IMR-90 (cell line): Measurements from ENCODE around the gene TRIM2. TPM values are rescaled to one million over a fixed set of nuclear protein-coding genes. Genes with fewer than 3 reads are reported as not detected.
A peak's percentile ranks its signal among the peaks of the same experiment; 100 is the strongest.

ENCODE experiments used
- ATAC-seq: fragments of 200-7000 bp; cut with Tn5 transposase; 2 replicates; pipeline ENCODE4 v1.9.1; 2020; ENCODE audit warnings: low read depth, mild to moderate bottlenecking, moderate library complexity
- BruUV-seq: library from RNA; stranded (reverse); fragments of 400-500 nt; replicated peaks from 2 replicates; lab custom pipeline; 2021; lab: Mats Ljungman, UMichigan
- CTCF ChIA-PET: fragments of 300-600 bp; formaldehyde crosslinking; extraction: SDS; loops from one replicate; lab custom pipeline; 2021; ENCODE audit warnings: antibody characterized with exemption; lab: Yijun Ruan, JAX
- POLR2A ChIA-PET: fragments of 300-600 bp; sonication (Branson Sonifier 250); formaldehyde crosslinking; loops from one replicate; lab custom pipeline; 2022; ENCODE audit warnings: antibody characterized with exemption; ENCODE audit not compliant: unreplicated experiment; lab: Charles Lee
- DNase-seq: peaks from one replicate; pipeline ENCODE4 v3.0.0; 2013
- H2AFZ ChIP-seq: replicated peaks from 2 replicates; pipeline ENCODE3; 2013; ENCODE audit warnings: low read length, mild to moderate bottlenecking; ENCODE audit not compliant: poor library complexity
- H2AK5ac ChIP-seq: 2 replicates; pipeline ENCODE4 v1.6.1; 2013; ENCODE audit warnings: low read depth, low read length, inconsistent platforms
- H2AK9ac ChIP-seq: replicated peaks from 2 replicates; pipeline ENCODE3; 2013; ENCODE audit warnings: mild to moderate bottlenecking, low read depth, low read length, moderate library complexity; ENCODE audit not compliant: poor library complexity
- H2BK120ac ChIP-seq: 2 replicates; pipeline ENCODE4 v1.6.1; 2013; ENCODE audit warnings: low read depth, low read length, inconsistent platforms
- H2BK15ac ChIP-seq: 3 replicates; pipeline ENCODE4 v1.6.1; 2013; ENCODE audit warnings: low read depth, low read length, inconsistent platforms
- H2BK20ac ChIP-seq: 2 replicates; pipeline ENCODE4 v1.6.1; 2013; ENCODE audit warnings: low read depth, mild to moderate bottlenecking, inconsistent platforms, low read length, moderate library complexity
- H2BK5ac ChIP-seq: 2 replicates; pipeline ENCODE4 v1.6.1; 2013; ENCODE audit warnings: mild to moderate bottlenecking, low read depth, low read length, inconsistent platforms; ENCODE audit not compliant: poor library complexity, severe bottlenecking
- H3K14ac ChIP-seq: replicated peaks from 2 replicates; pipeline ENCODE4 v1.6.1; 2013; ENCODE audit warnings: low read depth, low read length, inconsistent platforms
- H3K18ac ChIP-seq: 2 replicates; pipeline ENCODE4 v1.6.1; 2013; ENCODE audit warnings: low read depth, low read length, control low read depth
- H3K23ac ChIP-seq: 2 replicates; pipeline ENCODE4 v1.6.1; 2013; ENCODE audit warnings: low read depth, low read length, inconsistent platforms
- H3K27ac ChIP-seq: 2 replicates; pipeline ENCODE4 v1.5.1; 2013; ENCODE audit warnings: mild to moderate bottlenecking, control low read depth, low read length; ENCODE audit not compliant: insufficient read depth
- H3K27me3 ChIP-seq: 2 replicates; pipeline ENCODE4 v1.6.1; 2013; ENCODE audit warnings: low read length; ENCODE audit not compliant: control insufficient read depth, insufficient read depth
- H3K36me3 ChIP-seq: 2 replicates; pipeline ENCODE4 v1.6.1; 2013; ENCODE audit warnings: low read length, mixed read lengths; ENCODE audit not compliant: control insufficient read depth, insufficient read depth
- H3K4ac ChIP-seq: 2 replicates; pipeline ENCODE4 v1.6.1; 2013; ENCODE audit warnings: low read depth, low read length, inconsistent platforms
- H3K4me1 ChIP-seq: 2 replicates; pipeline ENCODE4 v1.6.1; 2013; ENCODE audit warnings: low read length, mixed read lengths; ENCODE audit not compliant: control insufficient read depth, insufficient read depth
- H3K4me2 ChIP-seq: 2 replicates; pipeline ENCODE4 v1.6.1; 2013; ENCODE audit warnings: low read depth, mild to moderate bottlenecking, control low read depth, low read length, moderate library complexity
- H3K4me3 ChIP-seq: 2 replicates; pipeline ENCODE4 v1.5.1; 2013; ENCODE audit warnings: low read depth, mild to moderate bottlenecking, control low read depth, low read length, moderate library complexity; ENCODE audit not compliant: insufficient read depth
- H3K56ac ChIP-seq: 2 replicates; pipeline ENCODE4 v1.6.1; 2013; ENCODE audit warnings: low read length, inconsistent platforms; ENCODE audit not compliant: insufficient read depth; ENCODE audit errors: extremely low read depth
- H3K79me1 ChIP-seq, 2 experiments: 2 replicates each; pipeline ENCODE4 v1.6.1; 2013; ENCODE audit warnings: low read length in 2 of 2, inconsistent platforms in 1 of 2, low read depth in 1 of 2
- H3K9ac ChIP-seq: 2 replicates; pipeline ENCODE4 v1.6.1; 2013; ENCODE audit warnings: low read depth, low read length, control low read depth
- H3K9me1 ChIP-seq: 2 replicates; pipeline ENCODE4 v1.6.1; 2013; ENCODE audit warnings: low read length, inconsistent platforms; ENCODE audit not compliant: insufficient read depth
- H3K9me3 ChIP-seq: 2 replicates; pipeline ENCODE4 v1.6.1; 2013; ENCODE audit warnings: low read length; ENCODE audit not compliant: control insufficient read depth, insufficient read depth
- H4K20me1 ChIP-seq: 2 replicates; pipeline ENCODE4 v1.6.1; 2013; ENCODE audit warnings: low read length, inconsistent platforms; ENCODE audit not compliant: insufficient read depth
- H4K5ac ChIP-seq: 2 replicates; pipeline ENCODE4 v1.6.1; 2013; ENCODE audit warnings: mild to moderate bottlenecking, low read depth, low read length, control low read depth
- H4K8ac ChIP-seq, 2 experiments: 2 replicates each; pipeline ENCODE4 v1.6.1; 2013; ENCODE audit warnings: low read depth in 2 of 2, low read length in 2 of 2, control low read depth in 1 of 2, inconsistent platforms in 1 of 2
- H4K91ac ChIP-seq: 2 replicates; pipeline ENCODE4 v1.6.1; 2013; ENCODE audit warnings: low read depth, low read length, inconsistent platforms; ENCODE audit not compliant: insufficient read depth
- BHLHE40 ChIP-seq: fragments of 150-350 bp; IDR thresholded peaks from 2 replicates; pipeline ENCODE4 v1.6.1; 2016; ENCODE audit warnings: mild to moderate bottlenecking, low read depth, low read length
- CHD1 ChIP-seq: IDR thresholded peaks from 2 replicates; pipeline ENCODE4 v1.6.1; 2012; ENCODE audit warnings: low read depth, low read length, improper control_type of control experiment
- FOS ChIP-seq: fragments of 150-350 bp; IDR thresholded peaks from 2 replicates; pipeline ENCODE4 v1.6.1; 2016; ENCODE audit warnings: low read depth, low read length
- MAFK ChIP-seq: IDR thresholded peaks from 2 replicates; pipeline ENCODE4 v1.6.1; 2012; ENCODE audit warnings: low read depth, low read length, improper control_type of control experiment
- MAZ ChIP-seq: IDR thresholded peaks from 2 replicates; pipeline ENCODE4 v1.6.1; 2012; ENCODE audit warnings: low read depth, mild to moderate bottlenecking, low read length, improper control_type of control experiment, moderate library complexity, borderline replicate concordance
- MXI1 ChIP-seq: IDR thresholded peaks from 2 replicates; pipeline ENCODE4 v1.6.1; 2012; ENCODE audit warnings: low read depth, mild to moderate bottlenecking, low read length, moderate library complexity, borderline replicate concordance
- NFE2L2 ChIP-seq: fragments of 150-350 bp; IDR thresholded peaks from 2 replicates; pipeline ENCODE4 v1.6.1; 2016; ENCODE audit warnings: low read depth, mild to moderate bottlenecking, low read length
- POLR2A ChIP-seq: IDR thresholded peaks from 2 replicates; pipeline ENCODE4 v1.6.1; 2012; ENCODE audit warnings: mild to moderate bottlenecking, low read depth, low read length
- RAD21 ChIP-seq: IDR thresholded peaks from 2 replicates; pipeline ENCODE4 v1.6.1; 2012; ENCODE audit warnings: low read length, improper control_type of control experiment
- RCOR1 ChIP-seq: IDR thresholded peaks from 2 replicates; pipeline ENCODE4 v1.6.1; 2012; ENCODE audit warnings: mild to moderate bottlenecking, low read length, improper control_type of control experiment; ENCODE audit not compliant: insufficient replicate concordance
- RFX5 ChIP-seq: IDR thresholded peaks from 2 replicates; pipeline ENCODE4 v1.8.0; 2012; ENCODE audit warnings: low read depth, mild to moderate bottlenecking, low read length, moderate library complexity
- SMC3 ChIP-seq: fragments of 150-350 bp; IDR thresholded peaks from 2 replicates; pipeline ENCODE4 v1.6.1; 2016; ENCODE audit warnings: low read depth, mild to moderate bottlenecking, antibody characterized with exemption, low read length, moderate library complexity
- WGBS, 2 experiments: methylation state at CpG; one replicate each; pipeline versions ENCODE4 v1.1.5 to v1.1.7; 2013; ENCODE audit warnings: missing lambda C conversion rate in 2 of 2; ENCODE audit not compliant: insufficient read length in 1 of 2; ENCODE audit errors: extremely low coverage in 2 of 2; 5-methylcytosine and 5-hydroxymethylcytosine counted together
- dilution Hi-C: fragments of 300-500 bp; cut with HindIII; formaldehyde crosslinking; loops from one replicate; pipeline ENCODE4 v1.14.3; 2018; ENCODE audit warnings: low sequenced_read_pairs; ENCODE audit not compliant: unreplicated experiment
- in situ Hi-C: fragments of 300-500 bp; cut with MboI; formaldehyde crosslinking; loops from 3 replicates; pipeline ENCODE4 v1.14.3; 2019; ENCODE audit warnings: low sequenced_read_pairs, inconsistent platforms, mixed read lengths
- intact Hi-C: fragments of 100-400 bp; cut with micrococcal nuclease; formaldehyde crosslinking; loops from 2 replicates; pipeline ENCODE4 v1.10.0; 2022
- polyA plus RNA-seq, 3 experiments: library from polyadenylated mRNA; depleted of rRNA; stranded (reverse); fragments of >200 nt; gene quantifications; 2 replicates each; pipeline ENCODE4 v1.2.3, GENCODE V29; 2012; ENCODE audit warnings: low replicate concordance in 1 of 3
- total RNA-seq: library from RNA; depleted of rRNA; stranded (reverse); fragments of >200 nt; gene quantifications from 2 replicates; pipeline ENCODE4 v1.2.3, GENCODE V29; 2012
- TF ChIP-seq, protein P1 (sequence below): conservative IDR thresholded peaks from 2 replicates; pipeline ENCODE4 v1.5.1; 2012; ENCODE audit warnings: mild to moderate bottlenecking, low read depth, low read length, improper control_type of control experiment
- TF ChIP-seq, protein P2 (sequence below): fragments of 150-350 bp; IDR thresholded peaks from 2 replicates; pipeline ENCODE4 v1.6.1; 2017; ENCODE audit warnings: mild to moderate bottlenecking, antibody characterized with exemption, low read length, low read depth
- TF ChIP-seq, protein P3 (sequence below): fragments of 150-350 bp; IDR thresholded peaks from 2 replicates; pipeline ENCODE4 v1.6.1; 2016; ENCODE audit warnings: low read depth, mild to moderate bottlenecking, low read length, moderate library complexity, borderline replicate concordance

The TRIM2 gene
- total and polyA plus RNA-seq, 2 of the 4 experiments (the other 2 are of a cell fraction), result 16.0 to 64.2 TPM

DNA sequence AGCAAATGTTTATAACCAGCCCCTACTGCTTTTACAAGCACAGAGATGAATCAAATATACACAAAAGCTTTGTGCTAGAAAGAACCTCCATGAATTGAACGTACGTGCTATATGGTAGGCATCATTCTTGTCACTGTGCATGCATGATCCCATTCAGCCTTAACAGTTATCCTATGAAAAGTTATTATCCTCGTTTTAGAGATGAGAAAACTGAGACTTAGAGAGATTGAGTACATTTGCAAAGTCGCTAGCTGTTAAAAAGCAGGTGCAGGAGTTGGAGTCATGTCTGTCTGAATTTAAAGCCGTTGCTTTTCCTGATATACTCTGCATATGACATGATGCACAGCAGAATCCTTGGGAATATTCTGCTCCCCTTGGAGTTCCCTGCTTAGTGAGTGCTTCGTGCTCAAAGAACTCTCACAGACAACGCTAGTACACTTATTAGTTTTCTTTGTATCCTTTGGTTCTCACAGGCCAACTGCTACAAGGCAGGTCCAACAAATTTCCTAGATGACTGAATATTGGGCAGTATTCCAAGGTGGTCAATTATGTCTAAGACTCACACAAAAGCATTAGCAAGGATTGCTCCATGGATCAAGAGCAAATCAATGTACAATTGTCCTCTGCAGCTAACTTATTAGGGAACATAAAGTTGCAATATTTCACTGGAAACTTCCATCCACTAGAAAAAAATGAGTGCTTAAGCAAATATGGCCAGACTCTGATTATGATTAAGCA lies 42.8 kb upstream of the TRIM2 start:
- TF ChIP-seq, protein P1, sequence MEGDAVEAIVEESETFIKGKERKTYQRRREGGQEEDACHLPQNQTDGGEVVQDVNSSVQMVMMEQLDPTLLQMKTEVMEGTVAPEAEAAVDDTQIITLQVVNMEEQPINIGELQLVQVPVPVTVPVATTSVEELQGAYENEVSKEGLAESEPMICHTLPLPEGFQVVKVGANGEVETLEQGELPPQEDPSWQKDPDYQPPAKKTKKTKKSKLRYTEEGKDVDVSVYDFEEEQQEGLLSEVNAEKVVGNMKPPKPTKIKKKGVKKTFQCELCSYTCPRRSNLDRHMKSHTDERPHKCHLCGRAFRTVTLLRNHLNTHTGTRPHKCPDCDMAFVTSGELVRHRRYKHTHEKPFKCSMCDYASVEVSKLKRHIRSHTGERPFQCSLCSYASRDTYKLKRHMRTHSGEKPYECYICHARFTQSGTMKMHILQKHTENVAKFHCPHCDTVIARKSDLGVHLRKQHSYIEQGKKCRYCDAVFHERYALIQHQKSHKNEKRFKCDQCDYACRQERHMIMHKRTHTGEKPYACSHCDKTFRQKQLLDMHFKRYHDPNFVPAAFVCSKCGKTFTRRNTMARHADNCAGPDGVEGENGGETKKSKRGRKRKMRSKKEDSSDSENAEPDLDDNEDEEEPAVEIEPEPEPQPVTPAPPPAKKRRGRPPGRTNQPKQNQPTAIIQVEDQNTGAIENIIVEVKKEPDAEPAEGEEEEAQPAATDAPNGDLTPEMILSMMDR, result no peak
- TF ChIP-seq, protein P2, sequence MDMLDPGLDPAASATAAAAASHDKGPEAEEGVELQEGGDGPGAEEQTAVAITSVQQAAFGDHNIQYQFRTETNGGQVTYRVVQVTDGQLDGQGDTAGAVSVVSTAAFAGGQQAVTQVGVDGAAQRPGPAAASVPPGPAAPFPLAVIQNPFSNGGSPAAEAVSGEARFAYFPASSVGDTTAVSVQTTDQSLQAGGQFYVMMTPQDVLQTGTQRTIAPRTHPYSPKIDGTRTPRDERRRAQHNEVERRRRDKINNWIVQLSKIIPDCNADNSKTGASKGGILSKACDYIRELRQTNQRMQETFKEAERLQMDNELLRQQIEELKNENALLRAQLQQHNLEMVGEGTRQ, result no peak
- TF ChIP-seq MAFK (no peak), RFX5 (no peak), NFE2L2 (no peak), RCOR1 (no peak), FOS (no peak), SMC3 (no peak), RAD21 (no peak), MXI1 (no peak), MAZ (no peak), POLR2A (no peak), BHLHE40 (no peak), CHD1 (no peak)
- TF ChIP-seq, protein P3, sequence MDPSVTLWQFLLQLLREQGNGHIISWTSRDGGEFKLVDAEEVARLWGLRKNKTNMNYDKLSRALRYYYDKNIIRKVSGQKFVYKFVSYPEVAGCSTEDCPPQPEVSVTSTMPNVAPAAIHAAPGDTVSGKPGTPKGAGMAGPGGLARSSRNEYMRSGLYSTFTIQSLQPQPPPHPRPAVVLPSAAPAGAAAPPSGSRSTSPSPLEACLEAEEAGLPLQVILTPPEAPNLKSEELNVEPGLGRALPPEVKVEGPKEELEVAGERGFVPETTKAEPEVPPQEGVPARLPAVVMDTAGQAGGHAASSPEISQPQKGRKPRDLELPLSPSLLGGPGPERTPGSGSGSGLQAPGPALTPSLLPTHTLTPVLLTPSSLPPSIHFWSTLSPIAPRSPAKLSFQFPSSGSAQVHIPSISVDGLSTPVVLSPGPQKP, result no peak
- Histone ChIP-seq H3K18ac (no peak overlapping the region), H3K27ac (no peak overlapping the region)

More for the DNA sequence above, 42.8 kb upstream of the TRIM2 start:
- Histone ChIP-seq H4K8ac (no peak overlapping the region), H4K20me1 (no peaks in the 10 kb centered on the region), H2BK5ac (no peak overlapping the region), H3K79me1 (no peaks in the 10 kb centered on the region), H3K9me1 (peaks cover 6% of the 10 kb centered on the region; the same call in 1 of the 2 replicates), H2BK15ac (no peak overlapping the region), H2AK9ac (no peak overlapping the region), H3K23ac (no peak overlapping the region), H4K5ac (no peak overlapping the region), H2AK5ac (no peak overlapping the region), H4K91ac (no peak overlapping the region), H3K4me1 (0 out of 2 replicates have a peak, but pooled peaks cover 2% of the 10 kb centered on the region), H3K4me3 (no peak overlapping the region), H3K36me3 (no peaks in the 10 kb centered on the region), H3K9ac (no peak overlapping the region), H3K27me3 (peaks cover 3% of the 10 kb centered on the region), H3K14ac (no peak overlapping the region), H3K56ac (no peak overlapping the region), H2AFZ (no peak overlapping the region), H2BK120ac (no peak overlapping the region), H2BK20ac (no peak overlapping the region), H3K4me2 (no peak overlapping the region), H3K4ac (no peak overlapping the region), H3K9me3 (no peaks in the 10 kb centered on the region)
- BruUV-seq, result no TSS peak
- intact Hi-C loops (no loop called here), in situ Hi-C loops (no loop called here), dilution Hi-C loops (no loop called here)
- ATAC-seq, result no peak
- CTCF ChIA-PET, result interaction anchor here (3.0 kb wide), 1 partner anchor 18 kb away, joined by 13 read pairs; no protein-coding TSS in a partner anchor
- DNase-seq, result peak; percentile 32
- POLR2A ChIA-PET, result no interaction called here
- 90% methylated on average over 2 of the region's 7 CpGs; no CpG with 5 or more reads in 1 of the 2 experiments for WGBS, 2 experiments
